GM21367 (cell line): ENCODE data around the gene NNAT.

Source experiments
- ATAC-seq: cut with Tn5 transposase; IDR thresholded peaks from one replicate; pipeline ENCODE4 v1.9.1; 2021; ENCODE audit not compliant: unreplicated experiment

The NNAT gene

GRCh38 chr20:37523012-37523391 lies 2.0 kb downstream of the NNAT start:
- ATAC-seq: no peak

DNA sequence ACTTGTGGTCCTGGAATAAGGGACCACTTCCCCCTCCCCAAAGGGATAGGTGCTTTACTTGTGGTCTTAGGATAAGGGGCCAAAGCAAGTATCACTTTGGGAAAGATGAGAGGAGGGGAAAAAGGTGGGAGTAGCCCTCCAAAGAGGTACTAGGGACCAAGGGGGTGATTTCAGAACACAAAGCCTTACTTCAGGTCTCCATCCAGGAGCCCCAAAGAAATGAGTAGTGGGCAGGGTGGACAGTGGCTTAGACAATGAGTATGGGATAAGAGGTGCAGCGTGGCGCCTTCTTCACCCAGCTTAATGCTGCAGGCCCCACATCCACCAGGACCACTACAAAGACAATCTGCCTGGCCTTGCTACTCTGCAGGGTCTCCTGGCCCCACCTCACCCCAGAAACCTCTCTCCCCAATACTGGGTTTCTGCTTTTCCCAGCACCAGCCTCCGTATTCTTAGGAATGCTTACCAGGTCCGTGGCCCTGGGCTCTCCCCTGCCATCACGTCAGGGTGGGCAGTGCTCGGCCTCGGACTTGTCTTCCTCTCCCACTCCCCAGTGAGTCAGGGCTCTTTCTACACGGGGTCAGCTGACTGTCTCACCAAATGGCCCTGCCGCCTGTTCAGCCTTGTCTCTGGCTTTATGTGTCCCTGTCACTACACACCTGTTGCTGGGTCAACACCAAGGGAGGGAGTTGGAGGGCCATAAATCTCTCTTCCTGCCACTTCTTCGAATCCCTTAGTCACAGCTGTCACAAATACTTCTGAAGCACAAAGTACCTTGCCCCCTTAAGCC lies 3.1 kb downstream of the NNAT start:
- no peak for ATAC-seq

DNA sequence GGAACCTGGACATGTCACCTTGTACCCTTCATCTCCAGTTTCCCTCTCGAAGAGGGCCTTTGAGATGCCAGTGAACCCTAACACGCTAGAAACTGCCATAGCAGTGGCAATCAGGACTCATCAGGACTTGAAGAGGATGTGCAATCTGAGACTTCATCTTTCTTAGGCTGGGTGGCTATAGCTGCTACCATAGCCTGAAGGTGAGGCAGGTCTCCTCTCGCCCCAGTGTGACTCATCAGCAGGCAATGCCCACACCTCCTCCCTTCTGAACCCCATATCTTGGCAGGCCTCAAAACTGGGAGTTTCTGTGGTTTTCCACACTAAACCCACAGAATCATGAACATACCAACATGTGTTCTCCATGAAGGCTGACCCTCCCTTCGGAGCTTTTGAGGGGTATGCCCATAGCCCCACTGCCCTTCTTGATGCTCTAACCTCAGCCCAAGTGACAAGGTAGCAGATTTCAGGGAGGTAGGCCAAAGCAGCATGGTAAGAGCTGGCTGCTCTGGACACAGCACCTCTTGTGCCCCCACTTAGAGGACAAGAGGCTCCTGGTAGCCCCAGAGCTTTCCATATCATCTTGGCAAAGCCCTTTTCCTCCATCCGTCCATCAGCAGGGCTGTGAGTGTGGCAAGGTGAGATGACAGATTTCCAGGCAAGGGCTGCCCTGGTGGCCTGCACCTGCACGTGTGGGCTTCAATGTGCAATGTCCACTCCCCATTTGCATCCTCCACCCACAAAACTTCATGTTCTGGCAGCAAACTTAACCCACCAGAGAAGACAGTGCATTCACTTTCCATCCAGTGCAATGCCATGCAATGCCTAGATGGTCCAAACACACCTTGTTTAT lies 4.0 kb downstream of the NNAT start:
- ATAC-seq: no peak

- no peak for ATAC-seq
Observed at GRCh38 chr20:37525810-37526209, 4.8 kb downstream of the NNAT start.

DNA sequence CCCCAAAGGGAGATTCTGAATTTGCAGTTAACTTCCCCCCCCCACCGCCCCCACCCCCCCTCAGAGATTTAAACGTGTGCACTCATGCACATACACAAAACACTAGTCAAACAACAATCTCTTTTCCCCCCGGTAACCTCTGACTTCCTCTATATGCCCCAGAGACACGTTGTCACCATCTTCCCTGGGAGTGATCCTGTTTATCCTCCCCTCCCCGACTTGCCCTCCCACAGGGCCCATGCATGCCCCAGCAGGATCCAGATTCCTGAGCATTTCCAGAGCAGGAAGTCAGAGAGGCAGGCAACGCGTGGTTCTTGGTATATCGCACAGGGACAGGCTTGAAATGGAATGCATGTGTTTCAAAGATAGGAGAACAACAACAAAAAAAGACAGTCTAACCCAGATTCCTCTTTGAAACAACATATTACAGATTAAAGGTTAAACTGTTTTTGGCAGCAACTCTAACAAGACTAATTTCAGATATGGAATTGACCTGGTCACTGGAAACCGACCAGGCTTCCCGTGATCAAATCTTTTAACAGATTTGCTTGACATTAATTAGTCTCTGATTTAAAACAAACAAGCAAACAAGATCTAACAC lies 5.3 kb downstream of the NNAT start:
- ATAC-seq: no peak

DNA sequence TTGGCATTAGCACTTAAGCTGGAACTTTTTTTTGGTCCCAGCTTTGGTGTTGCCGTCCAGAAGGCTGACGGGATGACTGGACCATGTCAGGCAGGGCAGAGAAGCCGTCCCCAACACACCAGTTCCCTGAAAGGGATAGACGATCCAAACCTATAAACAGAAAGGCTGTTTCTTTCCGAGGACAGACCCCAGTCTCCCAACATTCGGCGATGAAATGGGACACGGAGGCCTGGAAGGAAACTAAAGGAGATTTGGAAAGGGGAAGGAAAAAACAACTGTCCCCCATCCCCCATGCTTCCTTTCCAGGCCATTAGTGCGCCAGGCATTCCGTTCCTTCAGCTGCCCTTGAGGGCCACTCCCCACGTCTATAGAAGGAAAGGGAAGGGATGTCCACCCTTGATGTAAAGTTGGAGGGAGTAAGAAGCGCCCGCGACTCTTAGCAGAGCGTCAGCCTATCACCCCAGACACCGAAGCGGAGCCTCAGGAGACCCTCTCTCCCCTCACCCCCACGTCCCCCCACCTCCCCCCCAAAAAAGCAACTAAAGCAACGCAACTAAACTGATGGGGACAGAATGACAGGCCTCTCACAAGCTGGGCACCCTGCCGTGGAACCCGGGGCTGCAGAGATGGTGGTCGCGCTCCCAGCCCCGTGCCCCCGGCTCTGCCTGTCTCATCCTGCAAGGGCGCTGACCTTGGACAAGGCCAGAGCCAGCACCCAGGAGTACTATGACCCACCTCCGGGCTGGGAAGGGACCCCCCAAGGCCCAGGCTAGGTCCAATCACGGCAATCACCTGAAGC lies 6.0 kb downstream of the NNAT start:
- no peak for ATAC-seq

DNA sequence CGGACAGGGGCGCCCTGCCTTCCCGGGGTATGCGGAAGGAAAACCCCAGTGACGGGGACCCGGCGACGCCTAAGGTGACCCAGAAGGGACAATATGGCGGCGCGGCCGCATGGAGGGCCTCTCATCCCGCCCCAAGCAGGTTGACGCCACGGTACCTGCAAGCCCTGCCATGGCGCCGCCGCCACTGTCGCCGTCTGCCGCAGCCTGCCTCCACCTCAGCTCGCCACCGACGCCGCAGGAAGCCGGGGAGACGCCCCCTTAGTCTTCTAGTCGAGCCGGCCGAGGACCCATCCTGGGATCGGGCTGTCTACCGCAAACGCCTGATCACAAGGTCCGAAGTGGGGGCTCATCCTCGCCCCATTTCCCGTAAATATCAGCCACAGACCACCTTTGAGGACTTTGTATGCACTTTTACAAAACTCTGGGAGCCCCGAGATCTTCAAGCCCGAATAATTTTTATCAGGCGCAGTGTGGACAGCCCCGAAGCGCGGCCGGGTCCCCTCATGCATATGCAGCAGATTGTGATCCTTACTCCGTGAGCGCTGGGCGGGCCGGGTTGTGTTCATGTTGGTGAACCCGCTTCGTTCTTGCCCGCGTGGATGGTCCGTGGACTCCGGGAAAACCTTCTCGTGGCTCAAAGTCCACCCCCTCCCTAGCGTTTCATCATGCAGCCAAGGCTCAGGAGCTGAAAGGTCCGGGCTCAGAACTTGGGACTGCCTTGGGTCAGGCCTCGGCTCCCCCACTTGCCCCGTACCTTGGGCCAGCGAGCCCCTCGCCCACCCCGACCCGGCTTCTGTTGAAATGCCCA lies 6.8 kb downstream of the NNAT start, which contains the start of gene BLCAP:
TSS of gene BLCAP (minus strand) at position 239 of the 808 bp plus-strand sequence. CDS start 8,702 bp downstream, outside the sequence.
- ATAC-seq: peak; percentile 42

DNA sequence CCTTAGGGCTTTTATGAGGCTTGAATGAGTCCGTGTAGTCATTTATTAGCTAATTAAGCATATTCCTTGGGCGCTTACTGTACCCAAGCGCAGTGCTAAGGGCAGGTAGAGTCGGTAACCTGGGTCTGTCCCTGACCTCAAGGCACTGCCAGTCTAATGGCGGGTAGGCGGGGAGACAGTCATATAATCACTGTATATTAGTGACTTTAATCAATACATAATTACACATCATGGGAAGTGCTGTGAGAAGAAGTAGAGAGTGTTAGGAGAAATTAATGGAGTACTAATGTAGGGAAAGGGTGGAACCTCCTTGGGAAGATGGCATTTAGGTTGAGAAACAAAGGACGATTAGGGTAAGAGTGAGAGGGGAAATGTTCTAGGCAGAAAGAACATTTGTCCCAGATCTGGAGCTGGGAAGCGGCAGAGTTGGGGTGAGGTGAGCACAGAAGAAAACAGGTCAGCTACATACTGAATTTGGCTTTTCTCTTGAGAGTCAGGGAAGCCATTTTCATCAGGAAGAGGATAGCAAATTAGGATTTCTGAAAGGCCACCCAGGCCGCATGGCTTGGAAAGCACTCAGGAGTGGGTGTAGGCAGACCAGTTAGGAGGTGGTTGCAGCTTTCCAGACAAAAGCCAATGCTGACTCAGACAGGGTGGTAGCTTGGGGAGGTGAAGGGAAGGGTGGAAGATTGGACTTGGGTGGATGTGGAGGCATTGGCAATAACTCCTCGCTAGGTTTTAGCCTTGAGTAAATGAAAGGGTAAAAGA lies 7.6 kb downstream of the NNAT start:
- ATAC-seq: no peak

GRCh38 chr20:37529214-37529967 lies 8.3 kb downstream of the NNAT start:
- ATAC-seq: no peak

DNA sequence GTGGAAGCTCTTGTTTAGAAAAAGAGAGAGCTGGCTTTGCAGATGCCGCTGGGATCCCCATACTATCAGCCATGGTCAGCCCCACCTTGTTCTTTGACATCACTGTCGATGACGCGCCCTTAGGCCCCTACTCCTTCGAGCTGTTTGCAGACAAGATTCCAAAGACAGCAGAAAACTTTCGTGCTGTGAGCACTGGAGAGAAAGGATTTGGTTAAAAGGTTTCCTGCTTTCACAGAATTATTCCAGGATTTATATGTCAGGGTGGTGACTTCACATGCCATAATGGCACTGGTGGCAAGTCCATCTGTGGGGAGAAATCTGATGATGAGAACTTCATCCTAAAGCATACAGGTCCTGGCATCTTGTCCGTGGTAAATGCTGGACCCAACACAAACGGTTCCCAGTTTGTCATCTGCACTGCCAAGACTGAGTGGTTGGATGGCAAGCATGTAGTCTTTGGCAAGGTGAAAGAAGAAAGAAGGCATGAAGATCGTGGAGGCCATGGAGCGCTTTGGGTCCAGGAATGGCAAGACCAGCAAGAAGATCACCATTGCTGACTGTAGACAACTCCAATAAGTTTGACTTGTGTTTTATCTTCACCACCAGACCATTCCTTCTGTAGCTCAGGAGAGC lies 9.0 kb downstream of the NNAT start:
- ATAC-seq: no peak

GRCh38 chr20:37530696-37531095 lies 9.6 kb downstream of the NNAT start:
- no peak for ATAC-seq

DNA sequence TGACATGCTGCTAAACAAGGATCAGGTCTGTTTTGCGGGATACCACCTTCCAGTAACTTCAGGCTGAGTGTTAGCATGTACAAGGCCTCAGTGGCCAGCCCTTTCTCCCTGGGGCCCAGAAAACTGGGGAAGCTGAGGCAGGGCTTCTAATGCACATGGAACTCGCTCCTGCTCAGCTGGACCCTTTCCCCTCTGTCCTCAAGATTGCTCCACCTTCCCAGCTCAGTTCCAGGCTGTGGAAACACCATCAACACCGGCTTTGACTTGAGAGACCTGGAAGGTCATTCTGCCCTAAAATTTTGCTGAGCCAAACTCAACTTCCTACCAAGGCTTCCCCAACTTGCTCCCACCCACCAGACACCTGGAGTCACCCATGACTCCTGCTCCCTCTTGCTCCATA lies 10.8 kb downstream of the NNAT start:
- no peak for ATAC-seq

DNA sequence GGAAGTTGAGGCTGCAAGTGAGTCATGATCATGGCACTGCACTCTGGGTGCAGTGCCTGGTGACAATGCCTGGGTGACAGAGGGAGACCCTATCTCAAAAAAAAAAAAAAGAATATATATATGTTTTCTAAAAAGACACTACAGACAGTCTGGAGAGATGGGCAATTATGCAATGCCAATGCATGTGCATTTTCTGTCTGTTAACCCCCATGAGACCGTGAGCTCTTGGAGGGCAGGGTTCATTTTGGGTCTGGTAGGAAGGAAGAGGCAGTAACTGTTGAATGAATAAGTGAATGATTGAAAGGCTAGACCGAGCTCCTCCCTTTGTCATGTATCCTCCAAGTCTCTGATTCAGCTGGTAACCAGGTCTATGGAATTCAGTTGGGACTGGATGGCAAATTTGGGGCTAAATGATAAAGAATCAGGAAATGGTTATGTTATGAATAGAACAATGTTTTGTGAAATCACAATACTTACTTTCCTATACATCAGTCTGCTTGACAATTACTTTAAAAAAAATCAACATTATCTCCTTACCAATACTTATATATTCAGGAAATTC lies 12.2 kb downstream of the NNAT start:
- no peak for ATAC-seq

DNA sequence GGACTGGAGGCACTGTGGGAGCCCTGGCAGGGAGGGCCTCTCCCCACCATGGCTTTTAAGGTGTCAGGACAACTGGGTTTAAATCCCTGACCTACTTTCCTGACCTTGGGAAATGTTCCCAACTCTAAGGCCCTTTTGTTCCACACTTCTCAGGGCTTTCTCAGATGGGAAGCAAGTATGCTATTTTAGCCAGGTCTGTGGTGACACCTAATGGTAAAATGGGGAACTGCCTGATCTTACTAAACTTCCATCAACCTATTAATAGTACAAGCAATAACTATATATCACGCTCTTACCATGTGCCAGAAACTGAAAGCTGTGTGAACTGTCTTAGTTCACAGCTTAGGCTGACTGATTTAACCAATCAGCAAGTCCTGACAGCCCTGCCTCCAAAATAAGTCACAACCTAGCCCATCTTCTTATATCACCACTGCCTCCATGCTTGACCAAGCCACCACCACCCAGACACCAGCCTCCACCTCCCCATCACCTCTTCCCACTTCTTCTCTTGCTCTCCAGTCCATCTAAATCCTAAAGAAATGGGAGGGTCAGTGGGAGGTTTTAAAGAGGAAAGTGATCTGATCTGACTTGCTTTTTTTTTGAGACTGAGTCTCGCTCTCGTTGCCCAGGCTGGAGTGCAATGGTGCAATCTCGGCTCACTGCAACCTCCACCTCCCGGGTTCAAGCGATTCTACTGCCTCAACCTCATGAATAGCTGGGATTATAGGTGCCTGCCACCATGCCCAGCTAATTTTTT lies 13.5 kb downstream of the NNAT start:
- peak; percentile 67 for ATAC-seq

- ATAC-seq: no peak
Observed at GRCh38 chr20:37535443-37536132, 14.5 kb downstream of the NNAT start.

- no peak for ATAC-seq
Observed at GRCh38 chr20:37537505-37537904, 16.5 kb downstream of the NNAT start.

GRCh38 chr20:37538003-37538402 lies 17.0 kb downstream of the NNAT start:
- no peak for ATAC-seq
